Stomach (tissue), 9 donors: ENCODE data around the gene GPC6. TPM values are rescaled to one million over a fixed set of nuclear protein-coding genes. Genes with fewer than 3 reads are reported as not detected.

Experiments used
- DNase-seq, 2 donors: peaks; one replicate each; pipeline versions ENCODE4 v3.0.0 to v3.0.0-alpha.2; 2013 to 2019
- H3K27ac ChIP-seq, 5 donors: fragments of 200-600 bp in 4 of 5; sonication (generic) in 4 of 5; one replicate each; pipeline ENCODE4 v1.5.1; 2013 to 2019; ENCODE audit warnings: mild to moderate bottlenecking in 1 of 5, moderate library complexity in 1 of 5
- H3K27me3 ChIP-seq, 3 donors: fragments of 200-600 bp; sonication (generic); one replicate each; pipeline ENCODE4 v1.5.1; 2017 to 2019; ENCODE audit warnings: mixed run types in 1 of 3
- H3K36me3 ChIP-seq, 4 donors: fragments of 200-600 bp; sonication (generic); 1 replicate in 3 of 4; 2 replicates in 1 of 4; pipeline ENCODE4 v1.5.1; 2016 to 2019
- H3K4me1 ChIP-seq, 4 donors: fragments of 200-600 bp; sonication (generic); one replicate each; pipeline ENCODE4 v1.5.1; 2016 to 2019
- H3K4me3 ChIP-seq, 4 donors: fragments of 200-600 bp; sonication (generic) in 3 of 4; one replicate each; pipeline ENCODE4 v1.5.1; 2016 to 2019; ENCODE audit warnings: mild to moderate bottlenecking in 1 of 4
- H3K9me3 ChIP-seq, 4 donors: fragments of 200-600 bp; sonication (generic); one replicate each; pipeline ENCODE4 v1.5.1; 2016 to 2019
- CTCF ChIP-seq, 7 experiments: fragments of 450-650 bp in 4 of 7; fragments of 200-600 bp in 3 of 7; sonication (generic) in 3 of 7; IDR thresholded peaks; one replicate each; pipeline ENCODE4 v1.5.1; 2016 to 2019; ENCODE audit warnings: antibody characterized with exemption in 7 of 7, control low read depth in 2 of 7, mild to moderate bottlenecking in 1 of 7
- EP300 ChIP-seq: sonication (generic); formaldehyde crosslinking; IDR thresholded peaks from one replicate; pipeline ENCODE4 v1.6.1; 2017; ENCODE audit warnings: antibody characterized with exemption
- POLR2A ChIP-seq, 4 donors: fragments of 450-650 bp; IDR thresholded peaks; one replicate each; pipeline ENCODE4 v1.6.1; 2016; ENCODE audit warnings: antibody characterized with exemption in 4 of 4, control low read depth in 2 of 4, mild to moderate bottlenecking in 1 of 4, moderate library complexity in 1 of 4
- POLR2AphosphoS5 ChIP-seq, 3 donors: sonication (generic); formaldehyde crosslinking; IDR thresholded peaks; one replicate each; pipeline ENCODE4 v1.6.1; 2016; ENCODE audit warnings: antibody characterized with exemption in 3 of 3
- WGBS, 5 donors: extraction: QIAGEN DNeasy Blood & Tissue Kit in 3 of 5; methylation state at CpG; one replicate each; pipeline versions ENCODE4 v1.1.5 to v1.1.7; 2013 to 2018; 5-methylcytosine and 5-hydroxymethylcytosine counted together
- intact Hi-C: fragments of 100-400 bp; cut with DNase I; formaldehyde crosslinking; loops from one replicate; pipeline ENCODE4 v1.15.1; 2023; ENCODE audit warnings: low total_unique reads
- polyA plus RNA-seq, 3 donors: library from polyadenylated mRNA; stranded (reverse); fragments of 200-250 nt; gene quantifications; one replicate each; pipeline ENCODE4 v1.2.3, GENCODE V29; 2013
- total RNA-seq, 5 donors: library from RNA; depleted of rRNA; stranded (reverse); fragments of >200 nt; gene quantifications; one replicate each; pipeline versions ENCODE4 v1.1.0 to v1.2.3, GENCODE V29; 2014 to 2016
- donor health status: healthy with polysubstance abuse.
- donor health status: Bipolar disorder and iron deficiency.
- donor health status: healthy.

The GPC6 gene
- total and polyA plus RNA-seq, 8 donors = 0.70 to 52.7 (median 5.6) TPM

DNA sequence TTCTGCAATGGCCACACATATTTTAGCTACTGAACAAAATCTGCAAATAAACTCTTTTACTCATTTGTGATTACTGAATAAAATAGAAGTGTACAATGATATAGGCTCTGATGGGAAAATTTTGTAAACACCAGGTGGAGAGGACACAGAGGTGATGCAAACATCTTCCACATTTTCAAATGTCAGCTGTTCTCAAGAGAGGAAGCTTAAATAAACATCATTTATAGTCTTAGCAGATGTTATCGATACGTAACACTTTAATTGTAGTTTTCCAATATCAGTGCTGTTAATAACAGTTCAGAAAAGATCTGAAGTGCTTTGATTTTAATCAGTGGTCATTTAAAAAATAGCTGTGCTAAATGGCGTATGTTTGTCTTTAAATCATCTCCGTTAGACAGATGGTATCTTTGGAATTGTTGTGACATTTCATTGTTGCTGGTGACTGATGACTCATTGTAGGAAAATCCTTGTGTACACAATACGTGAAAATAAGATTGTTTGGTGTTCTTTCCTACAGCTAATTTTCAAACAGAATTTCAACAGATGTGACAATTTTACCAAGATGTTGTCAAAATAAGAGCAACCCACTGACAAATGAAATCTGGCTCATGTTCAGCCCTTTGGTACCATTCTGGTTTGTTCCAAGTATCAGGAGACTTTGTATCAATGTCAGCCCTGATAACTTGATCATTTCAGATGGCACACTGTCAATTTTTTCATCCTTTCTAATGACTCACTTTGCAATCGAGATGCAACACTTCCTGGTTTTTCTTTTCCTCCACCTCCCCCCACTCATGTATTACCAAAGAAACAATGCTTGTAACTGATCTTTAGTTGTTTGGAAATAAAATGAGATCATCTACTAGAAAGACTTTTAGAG is 736.9 kb downstream of the GPC6 start:
- no peak overlapping the region for H3K27ac ChIP-seq
- no peak overlapping the region for H3K4me3 ChIP-seq
- intact Hi-C loops = no loop called here
- H3K9me3 ChIP-seq = peaks cover 0 to 6% (median 0%) of the 10 kb centered on the region in 4 donors
- H3K27me3 ChIP-seq = no peaks in the 10 kb centered on the region
- DNase-seq = no peak
- 40 to 57% (median 43%) methylated on average over 6 of the region's 6 CpGs for WGBS, 5 donors
- H3K36me3 ChIP-seq = no peaks in the 10 kb centered on the region
- TF ChIP-seq CTCF (IDR thresholded peaks at IDR 0.05) (no peak), POLR2AphosphoS5 (IDR thresholded peaks at IDR 0.05) (no peak), POLR2A (IDR thresholded peaks at IDR 0.05) (no peak), EP300 (no peak)
- H3K4me1 ChIP-seq = no peaks in the 10 kb centered on the region

GRCh38 chr13:93964146-93964512 is 737.5 kb downstream of the GPC6 start:
- no peak for TF ChIP-seq EP300
- Histone ChIP-seq H3K27me3 (no peaks in the 10 kb centered on the region), H3K27ac (no peak overlapping the region), H3K4me1 (no peaks in the 10 kb centered on the region), H3K4me3 (no peak overlapping the region), H3K36me3 (no peaks in the 10 kb centered on the region), H3K9me3 (peaks cover 0 to 6% (median 0%) of the 10 kb centered on the region in 4 donors)
- DNase-seq = no peak
- WGBS, 5 donors = 68 to 79% (median 70%) methylated on average over 2 of the region's 2 CpGs
- intact Hi-C loops = no loop called here

- Histone ChIP-seq H3K27me3 (no peaks in the 10 kb centered on the region), H3K9me3 (peaks cover 0 to 6% (median 0%) of the 10 kb centered on the region in 4 donors), H3K27ac (no peak overlapping the region), H3K36me3 (no peaks in the 10 kb centered on the region), H3K4me1 (no peaks in the 10 kb centered on the region), H3K4me3 (no peak overlapping the region)
- 72 to 91% (median 84%) methylated on average over 3 of the region's 3 CpGs for WGBS, 5 donors
- TF ChIP-seq EP300 (no peak), POLR2A (IDR thresholded peaks at IDR 0.05) (no peak), POLR2AphosphoS5 (IDR thresholded peaks at IDR 0.05) (no peak), CTCF (IDR thresholded peaks at IDR 0.05) (no peak)
- DNase-seq = no peak
- intact Hi-C loops = no loop called here
These were observed 739.0 kb downstream of the GPC6 start for GRCh38 chr13:93965587-93965986.

DNA sequence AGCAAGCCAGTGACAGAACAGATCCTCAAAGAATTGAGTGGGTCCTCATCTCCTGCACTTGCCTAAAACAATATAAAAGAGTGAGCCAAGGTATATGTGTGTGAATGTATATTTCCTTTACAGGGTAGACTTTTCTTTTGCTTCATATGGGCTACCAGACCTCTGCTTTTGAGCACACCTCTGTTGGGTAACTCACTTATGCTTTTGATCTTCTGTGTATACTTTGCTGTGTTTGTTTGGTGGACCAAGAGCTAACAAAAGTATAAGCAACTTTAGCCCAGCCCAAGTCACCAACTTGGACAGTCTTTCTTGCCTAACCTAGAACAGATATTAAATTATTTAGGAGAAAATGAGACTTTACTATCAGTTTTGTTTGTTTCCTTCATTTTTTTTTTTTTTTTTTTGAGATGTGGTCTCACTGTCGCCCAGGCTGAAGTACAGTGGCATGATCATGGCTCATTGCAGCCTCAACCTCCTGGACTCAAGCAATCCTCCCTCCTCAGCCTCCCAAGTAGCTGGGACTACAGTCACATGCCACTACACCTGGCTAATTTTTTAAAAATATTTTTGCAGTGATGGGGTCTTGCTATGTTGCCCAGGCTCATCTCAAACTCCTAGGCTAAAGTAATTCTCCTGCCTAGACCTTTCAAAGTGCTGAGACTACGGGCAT is 739.8 kb downstream of the GPC6 start:
- Histone ChIP-seq H3K27me3 (no peaks in the 10 kb centered on the region), H3K4me3 (no peak overlapping the region), H3K27ac (no peak overlapping the region), H3K4me1 (no peaks in the 10 kb centered on the region), H3K36me3 (no peaks in the 10 kb centered on the region), H3K9me3 (peaks cover 0 to 6% (median 0%) of the 10 kb centered on the region in 4 donors)
- intact Hi-C loops = no loop called here
- WGBS, 5 donors = 70 to 81% (median 72%) methylated on average over 2 of the region's 2 CpGs
- no peak for DNase-seq
- TF ChIP-seq POLR2AphosphoS5 (IDR thresholded peaks at IDR 0.05) (no peak), EP300 (no peak), CTCF (IDR thresholded peaks at IDR 0.05) (no peak), POLR2A (IDR thresholded peaks at IDR 0.05) (no peak)
